Measurements from ENCODE around the gene EDC3.
A peak's percentile ranks its signal among the peaks of the same experiment; 100 is the strongest.

Gene EDC3

GRCh38 chr15:74619916-74620635 lies 75.7 kb downstream of the EDC3 start:
- H3K27ac ChIP-seq (ENCODE audit: insufficient read depth, low read depth, low read length, poor library complexity, severe bottlenecking) = no peak overlapping the region
- H3K4me3 ChIP-seq (ENCODE audit: insufficient read depth, low read depth, low read length) = no peak overlapping the region
- 96 to 97% methylated on average over 27 of the region's 27 CpGs for WGBS, 2 experiments
- H3K4me1 ChIP-seq (ENCODE audit: control insufficient read depth, insufficient read depth, low read length) = peaks cover 22% of the 10 kb centered on the region
- no peaks in the 10 kb centered on the region for H3K9me3 ChIP-seq (ENCODE audit: control insufficient read depth, low read length)
- no peaks in the 10 kb centered on the region for H3K27me3 ChIP-seq (ENCODE audit: control insufficient read depth, insufficient read depth, low read length, poor library complexity, severe bottlenecking)
- H3K36me3 ChIP-seq (ENCODE audit: control insufficient read depth, insufficient read depth, low read length) = peaks cover 28% of the 10 kb centered on the region

- Histone ChIP-seq H3K27me3 (ENCODE audit: control insufficient read depth, insufficient read depth, low read length, poor library complexity, severe bottlenecking) (no peaks in the 10 kb centered on the region), H3K36me3 (ENCODE audit: control insufficient read depth, insufficient read depth, low read length) (peaks cover 28% of the 10 kb centered on the region), H3K4me1 (ENCODE audit: control insufficient read depth, insufficient read depth, low read length) (peaks cover 22% of the 10 kb centered on the region), H3K9me3 (ENCODE audit: control insufficient read depth, low read length) (no peaks in the 10 kb centered on the region), H3K27ac (ENCODE audit: insufficient read depth, low read depth, low read length, poor library complexity, severe bottlenecking) (no peak overlapping the region), H3K4me3 (ENCODE audit: insufficient read depth, low read depth, low read length) (no peak overlapping the region)
- 93 to 95% methylated on average over 15 of the region's 15 CpGs for WGBS, 2 experiments
Measured at GRCh38 chr15:74618841-74619596, 76.8 kb downstream of the EDC3 start.

- H3K27me3 ChIP-seq (ENCODE audit: control insufficient read depth, insufficient read depth, low read length, poor library complexity, severe bottlenecking) = no peaks in the 10 kb centered on the region
- H3K4me1 ChIP-seq (ENCODE audit: control insufficient read depth, insufficient read depth, low read length) = peaks cover 22% of the 10 kb centered on the region
- H3K36me3 ChIP-seq (ENCODE audit: control insufficient read depth, insufficient read depth, low read length) = peaks cover 9% of the 10 kb centered on the region
- H3K27ac ChIP-seq (ENCODE audit: insufficient read depth, low read depth, low read length, poor library complexity, severe bottlenecking) = no peak overlapping the region
- H3K9me3 ChIP-seq (ENCODE audit: control insufficient read depth, low read length) = no peaks in the 10 kb centered on the region
- H3K4me3 ChIP-seq (ENCODE audit: insufficient read depth, low read depth, low read length) = peak overlapping the region; percentile 84
Measured at GRCh38 chr15:74616996-74617395, 78.8 kb downstream of the EDC3 start.

- H3K4me1 ChIP-seq (ENCODE audit: control insufficient read depth, insufficient read depth, low read length) = peaks cover 22% of the 10 kb centered on the region
- H3K36me3 ChIP-seq (ENCODE audit: control insufficient read depth, insufficient read depth, low read length) = peaks cover 9% of the 10 kb centered on the region
- 22 to 24% methylated on average over 18 of the region's 18 CpGs for WGBS, 2 experiments
- H3K27ac ChIP-seq (ENCODE audit: insufficient read depth, low read depth, low read length, poor library complexity, severe bottlenecking) = peak overlapping the region; percentile 95
- H3K4me3 ChIP-seq (ENCODE audit: insufficient read depth, low read depth, low read length) = peak overlapping the region; percentile 84
- no peaks in the 10 kb centered on the region for H3K27me3 ChIP-seq (ENCODE audit: control insufficient read depth, insufficient read depth, low read length, poor library complexity, severe bottlenecking)
- H3K9me3 ChIP-seq (ENCODE audit: control insufficient read depth, low read length) = no peaks in the 10 kb centered on the region
Measured at GRCh38 chr15:74616366-74616939, 79.4 kb downstream of the EDC3 start.

- peak within 1 kb of the TSS; percentile 84 for H3K4me3 ChIP-seq (ENCODE audit: insufficient read depth, low read depth, low read length)
- peaks cover 25% of the 10 kb centered on the region for H3K4me1 ChIP-seq (ENCODE audit: control insufficient read depth, insufficient read depth, low read length)
- H3K27ac ChIP-seq (ENCODE audit: insufficient read depth, low read depth, low read length, poor library complexity, severe bottlenecking) = peak within 1 kb of the TSS; percentile 95
- no peaks in the 10 kb centered on the region for H3K27me3 ChIP-seq (ENCODE audit: control insufficient read depth, insufficient read depth, low read length, poor library complexity, severe bottlenecking)
- H3K9me3 ChIP-seq (ENCODE audit: control insufficient read depth, low read length) = no peaks in the 10 kb centered on the region
- 0% methylated on average over 91 of the region's 91 CpGs for WGBS, 2 experiments
- peaks cover 6% of the 10 kb centered on the region for H3K36me3 ChIP-seq (ENCODE audit: control insufficient read depth, insufficient read depth, low read length)
Measured at GRCh38 chr15:74615508-74616365, 80.1 kb downstream of the EDC3 start, which contains the start of gene CLK3. Gene CLK3 (plus strand): TSS chr15:74615836. CDS start chr15:74619197, 3,361 bp downstream.

GRCh38 chr15:74614744-74615507 lies 80.9 kb downstream of the EDC3 start:
- WGBS, 2 experiments = 0% methylated on average over 76 of the region's 76 CpGs
- Histone ChIP-seq H3K36me3 (ENCODE audit: control insufficient read depth, insufficient read depth, low read length) (no peaks in the 10 kb centered on the region), H3K27me3 (ENCODE audit: control insufficient read depth, insufficient read depth, low read length, poor library complexity, severe bottlenecking) (no peaks in the 10 kb centered on the region), H3K4me1 (ENCODE audit: control insufficient read depth, insufficient read depth, low read length) (peaks cover 33% of the 10 kb centered on the region), H3K9me3 (ENCODE audit: control insufficient read depth, low read length) (no peaks in the 10 kb centered on the region), H3K27ac (ENCODE audit: insufficient read depth, low read depth, low read length, poor library complexity, severe bottlenecking) (peak overlapping the region; percentile 95), H3K4me3 (ENCODE audit: insufficient read depth, low read depth, low read length) (peak overlapping the region; percentile 84)

GRCh38 chr15:74613953-74614743 lies 81.7 kb downstream of the EDC3 start:
- H3K9me3 ChIP-seq (ENCODE audit: control insufficient read depth, low read length) = no peaks in the 10 kb centered on the region

GRCh38 chr15:74613089-74613952 lies 82.5 kb downstream of the EDC3 start:
- WGBS, 2 experiments = 89 to 96% methylated on average over 6 of the region's 6 CpGs
- no peak overlapping the region for H3K27ac ChIP-seq (ENCODE audit: insufficient read depth, low read depth, low read length, poor library complexity, severe bottlenecking)
- peaks cover 38% of the 10 kb centered on the region for H3K4me1 ChIP-seq (ENCODE audit: control insufficient read depth, insufficient read depth, low read length)
- no peaks in the 10 kb centered on the region for H3K36me3 ChIP-seq (ENCODE audit: control insufficient read depth, insufficient read depth, low read length)
- H3K9me3 ChIP-seq (ENCODE audit: control insufficient read depth, low read length) = no peaks in the 10 kb centered on the region
- no peak overlapping the region for H3K4me3 ChIP-seq (ENCODE audit: insufficient read depth, low read depth, low read length)
- H3K27me3 ChIP-seq (ENCODE audit: control insufficient read depth, insufficient read depth, low read length, poor library complexity, severe bottlenecking) = no peaks in the 10 kb centered on the region

More at GRCh38 chr15:74613953-74614743, 81.7 kb downstream of the EDC3 start:
- H3K4me3 ChIP-seq (ENCODE audit: insufficient read depth, low read depth, low read length) = peak overlapping the region; percentile 84
- 45 to 46% methylated on average over 37 to 38 of the region's 38 CpGs for WGBS, 2 experiments
- H3K27me3 ChIP-seq (ENCODE audit: control insufficient read depth, insufficient read depth, low read length, poor library complexity, severe bottlenecking) = no peaks in the 10 kb centered on the region
- H3K36me3 ChIP-seq (ENCODE audit: control insufficient read depth, insufficient read depth, low read length) = no peaks in the 10 kb centered on the region
- H3K4me1 ChIP-seq (ENCODE audit: control insufficient read depth, insufficient read depth, low read length) = peaks cover 39% of the 10 kb centered on the region
- H3K27ac ChIP-seq (ENCODE audit: insufficient read depth, low read depth, low read length, poor library complexity, severe bottlenecking) = no peak overlapping the region

Data from ectodermal cell (in vitro differentiated cells).